ENCODE results near the gene KRTAP5-11.
"Not testable (repeated sequence)": the region's sequence is repeated elsewhere in the genome, so short reads cannot be mapped to it uniquely, and the experiment has no call there.

Gene KRTAP5-11

DNA sequence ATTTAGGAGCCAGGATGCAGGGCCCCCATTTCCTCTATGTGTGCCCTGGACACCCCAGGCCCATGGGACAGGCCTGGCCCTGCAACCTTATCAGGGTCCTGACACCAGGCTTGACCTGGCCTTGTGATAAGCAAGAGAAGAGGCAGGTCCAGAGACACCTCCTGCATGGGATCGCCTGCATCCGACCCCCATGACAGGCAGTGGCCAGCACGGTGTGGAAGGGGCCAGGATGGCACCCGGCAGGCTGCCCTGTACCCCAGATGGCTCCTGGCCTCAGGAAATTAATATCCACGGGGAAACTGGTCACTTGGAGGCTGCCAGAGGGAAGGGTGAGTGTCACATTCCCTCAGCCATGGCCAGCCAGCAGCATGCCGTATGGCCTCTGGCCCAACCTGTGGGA, 27.7 kb downstream of the KRTAP5-11 start:
- no peak for DNase-seq

DNA sequence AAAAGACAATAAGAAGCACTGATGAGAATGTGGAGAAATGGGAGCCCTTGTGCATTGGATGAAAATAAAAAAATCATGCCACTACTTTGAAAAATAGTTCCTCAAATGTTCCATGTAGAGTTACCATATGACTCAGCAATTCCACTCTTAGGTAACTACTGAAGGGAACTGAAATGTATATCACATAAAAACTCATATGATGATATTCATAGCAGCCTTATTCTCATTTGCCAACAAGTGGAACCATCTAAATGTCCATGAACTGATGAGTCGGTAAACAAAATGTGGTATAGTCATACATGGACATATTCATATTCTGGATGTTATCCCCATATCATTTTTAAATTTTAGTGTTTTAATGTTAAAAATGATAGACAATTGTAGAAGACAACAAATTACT, 31.0 kb downstream of the KRTAP5-11 start:
- DNase-seq, result no peak

DNA sequence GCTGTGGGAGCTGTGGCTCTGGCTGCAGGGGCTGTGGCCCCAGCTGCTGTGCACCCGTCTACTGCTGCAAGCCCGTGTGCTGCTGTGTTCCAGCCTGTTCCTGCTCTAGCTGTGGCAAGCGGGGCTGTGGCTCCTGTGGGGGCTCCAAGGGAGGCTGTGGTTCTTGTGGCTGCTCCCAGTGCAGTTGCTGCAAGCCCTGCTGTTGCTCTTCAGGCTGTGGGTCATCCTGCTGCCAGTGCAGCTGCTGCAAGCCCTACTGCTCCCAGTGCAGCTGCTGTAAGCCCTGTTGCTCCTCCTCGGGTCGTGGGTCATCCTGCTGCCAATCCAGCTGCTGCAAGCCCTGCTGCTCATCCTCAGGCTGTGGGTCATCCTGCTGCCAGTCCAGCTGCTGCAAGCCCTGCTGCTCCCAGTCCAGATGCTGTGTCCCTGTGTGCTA, 33.9 kb downstream of the KRTAP5-11 start:
- DNase-seq, result no peak

DNA sequence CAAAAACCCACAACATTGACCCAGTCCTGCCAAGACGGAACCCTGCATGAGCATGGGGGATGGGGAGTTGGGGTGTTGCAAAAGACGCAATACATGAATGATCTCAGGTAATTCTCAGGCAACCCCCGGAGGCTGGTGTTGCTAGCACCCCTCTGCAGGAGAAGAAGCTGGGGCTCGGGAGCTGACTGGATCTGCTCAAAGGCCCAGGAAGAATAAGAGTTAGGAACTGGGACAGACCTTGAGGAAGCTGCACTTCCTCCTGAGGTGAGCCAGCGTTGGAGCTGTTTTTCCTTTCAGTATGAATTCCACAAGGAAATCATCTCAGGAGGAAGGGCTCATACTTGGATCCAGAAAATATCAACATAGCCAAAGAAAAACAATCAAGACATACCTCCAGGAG, 34.6 kb downstream of the KRTAP5-11 start, which contains the start of gene KRTAP5-9:
Gene KRTAP5-9, plus strand, starts transcription at position 301 of the 400 bp plus-strand sequence. CDS start 238 bp downstream, outside the sequence.
- no peak for DNase-seq

DNA sequence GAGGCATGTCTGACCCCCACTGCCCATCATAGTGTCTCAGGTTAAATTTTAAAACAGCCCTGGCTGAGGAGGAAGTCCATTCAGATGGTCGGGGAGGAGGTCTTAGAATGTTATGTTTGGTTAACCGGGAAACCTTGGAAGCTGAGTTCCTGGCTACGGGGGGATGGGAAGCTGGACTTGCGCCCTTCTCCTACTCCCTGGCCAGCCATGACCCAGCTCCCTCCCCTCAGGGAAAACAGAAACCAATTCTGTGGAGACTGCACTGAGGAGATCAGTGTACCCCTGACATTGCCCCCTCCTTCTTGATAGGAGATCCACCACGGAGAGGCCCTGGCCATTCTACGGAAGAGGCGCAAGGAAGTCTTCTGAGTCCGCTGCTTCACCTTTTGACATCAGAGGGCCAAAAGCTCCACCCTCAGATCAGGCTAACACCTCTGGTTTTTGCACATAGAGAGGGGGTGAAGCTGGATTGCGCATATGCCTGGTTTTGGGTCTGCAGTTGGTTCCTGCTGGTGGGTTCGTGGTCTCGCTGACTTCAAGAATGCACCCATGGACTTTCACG, 37.2 kb downstream of the KRTAP5-11 start:
- no peak for DNase-seq

DNA sequence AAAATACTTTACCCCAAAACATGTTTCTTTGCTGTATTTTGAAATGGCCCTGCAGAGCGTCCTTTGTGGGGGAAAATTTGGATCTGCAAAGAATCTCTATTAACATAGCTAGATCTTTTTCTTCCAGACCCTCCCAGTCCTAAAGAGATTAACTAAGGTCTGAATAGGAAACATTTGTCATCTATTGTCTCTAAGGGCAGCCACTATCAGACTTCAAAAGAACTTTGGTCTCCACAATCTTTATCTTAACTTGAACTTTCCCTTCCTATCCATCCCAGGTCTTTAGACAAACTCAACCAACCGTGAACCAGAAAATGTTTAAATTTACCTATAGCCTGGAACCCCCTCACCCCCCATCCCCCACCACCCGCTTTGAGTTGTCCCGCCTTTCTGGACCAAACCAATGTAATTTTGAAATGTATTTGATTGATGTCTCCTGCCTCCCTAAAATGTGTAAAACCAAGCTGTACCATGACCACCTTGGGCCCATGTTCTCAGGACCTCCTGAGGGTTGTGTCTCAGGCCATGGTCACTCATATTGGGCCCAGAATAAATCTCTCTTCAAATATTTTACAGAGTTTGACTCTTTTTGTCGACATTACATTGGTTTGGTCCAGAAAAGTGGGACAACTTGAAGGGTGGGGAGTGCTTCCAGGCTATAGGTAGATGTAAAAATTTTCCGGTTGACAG, 38.0 kb downstream of the KRTAP5-11 start:
- no peak for DNase-seq

DNA sequence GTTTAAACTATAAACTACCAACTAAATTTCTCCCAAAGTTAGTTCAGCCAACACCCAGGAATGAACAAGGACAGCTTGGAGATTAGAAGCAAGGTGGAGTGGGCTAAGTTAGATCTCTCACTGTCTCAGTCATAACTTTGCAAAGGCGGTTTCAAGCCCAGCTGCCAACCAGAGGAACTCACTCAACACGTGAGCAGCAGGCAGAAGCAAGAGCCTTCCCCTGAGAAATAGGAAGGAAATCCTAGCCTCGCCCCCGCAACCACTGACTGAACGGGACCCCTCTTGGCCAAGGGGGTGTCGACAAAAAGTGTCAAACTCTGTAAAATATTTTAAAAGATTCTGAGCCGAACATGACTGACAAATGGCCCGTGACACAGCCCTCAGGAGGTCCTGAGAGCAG, 38.8 kb downstream of the KRTAP5-11 start:
- DNase-seq, result no peak

DNA sequence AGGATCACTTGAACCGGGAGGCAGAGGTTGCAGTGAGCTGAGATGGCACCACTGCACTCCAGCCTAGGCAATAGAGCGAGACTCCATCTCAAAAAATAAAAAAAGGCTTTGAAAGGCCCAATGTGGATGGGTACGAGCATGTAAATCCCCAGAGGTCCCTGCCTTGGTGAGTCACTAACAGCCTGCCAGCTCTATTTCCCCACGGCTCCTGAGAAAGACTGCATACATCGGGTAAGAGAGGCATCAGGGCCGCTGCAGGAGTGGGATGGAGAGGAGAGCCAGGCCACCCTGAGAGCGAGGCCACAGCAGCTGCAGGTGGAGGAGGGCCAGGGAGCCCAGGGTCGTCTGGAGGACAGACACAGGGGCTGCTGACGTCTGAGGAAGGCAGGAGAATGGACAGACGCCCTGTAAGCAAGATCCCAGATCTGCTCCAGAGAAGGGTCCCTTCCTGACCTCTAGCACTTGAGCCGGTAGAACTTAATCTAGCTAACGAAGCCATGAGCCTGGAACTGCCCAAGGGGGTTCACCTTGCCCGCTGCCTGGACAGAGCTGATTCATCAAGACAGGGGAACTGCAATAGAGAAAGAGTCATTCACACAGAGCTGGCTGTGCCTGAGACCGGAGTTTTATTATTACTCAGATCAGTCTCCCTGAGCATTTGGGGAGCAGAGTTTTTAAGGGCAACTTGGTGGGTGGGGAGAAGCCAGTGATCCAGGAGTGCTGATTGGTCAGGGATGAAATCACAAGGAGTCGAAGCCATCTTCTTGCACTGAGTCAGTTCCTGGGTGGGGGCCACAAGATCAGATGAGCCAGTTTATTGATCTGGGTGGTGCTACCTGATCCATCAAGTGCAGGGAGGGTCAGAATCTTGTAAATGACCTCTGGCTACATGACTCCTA, 39.5 kb downstream of the KRTAP5-11 start:
- DNase-seq, result no peak

DNA sequence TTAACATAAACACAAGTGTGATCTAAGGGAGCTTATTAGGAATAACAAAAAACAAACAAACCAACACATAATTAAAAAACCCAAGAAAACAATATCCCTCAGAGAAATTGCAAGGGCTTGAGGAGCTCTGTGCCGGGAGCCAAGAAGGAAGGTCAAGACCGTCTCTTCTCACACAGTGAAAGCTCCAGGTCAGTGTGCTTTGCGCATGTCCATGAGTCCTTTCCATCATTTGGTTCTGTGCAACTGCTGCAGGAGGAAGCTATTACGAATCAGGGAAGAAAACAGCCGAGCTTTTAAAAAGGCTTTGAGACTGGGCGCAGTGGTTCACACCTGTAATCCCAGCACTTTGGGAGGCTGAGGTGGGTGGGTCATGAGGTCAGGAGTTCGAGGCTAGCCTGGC, 40.3 kb downstream of the KRTAP5-11 start:
- no peak for DNase-seq

DNA sequence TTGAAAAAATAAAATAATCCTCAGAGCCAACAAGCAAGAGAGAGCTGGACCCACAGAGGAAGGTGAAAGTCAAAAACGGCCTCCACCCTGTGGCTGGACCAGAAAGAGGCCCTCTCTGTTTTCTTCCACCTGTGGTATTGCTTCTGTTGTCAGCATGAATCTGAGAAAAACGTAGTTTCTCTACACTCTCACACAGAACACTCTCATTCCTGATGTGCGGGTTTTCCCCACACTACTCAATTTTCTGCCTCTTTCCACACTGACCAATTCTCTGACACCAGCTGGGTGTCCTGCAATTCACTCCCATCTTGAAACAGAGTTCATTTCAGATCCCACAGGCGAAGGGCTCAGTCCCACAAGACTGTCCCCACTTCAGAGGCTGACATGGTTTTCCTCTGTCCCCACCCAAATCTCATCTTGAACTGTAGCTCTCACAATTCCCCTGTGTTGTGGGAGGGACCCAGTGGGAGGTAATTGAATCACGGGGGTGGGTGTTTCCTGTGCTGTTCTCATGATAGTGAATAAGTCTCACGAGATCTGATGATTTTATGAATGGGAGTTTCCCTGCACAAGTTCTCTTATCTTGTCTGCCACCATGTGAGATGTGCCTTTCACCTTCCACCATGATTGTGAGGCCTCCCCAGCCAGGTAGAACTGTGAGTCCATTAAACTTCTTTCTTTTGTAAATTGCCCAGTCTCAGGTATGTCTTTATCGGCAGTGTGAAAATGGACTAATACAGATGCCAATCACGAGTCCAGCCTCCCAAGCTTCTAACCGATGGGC, 42.0 kb downstream of the KRTAP5-11 start:
- not testable (repeated sequence) for DNase-seq

DNA sequence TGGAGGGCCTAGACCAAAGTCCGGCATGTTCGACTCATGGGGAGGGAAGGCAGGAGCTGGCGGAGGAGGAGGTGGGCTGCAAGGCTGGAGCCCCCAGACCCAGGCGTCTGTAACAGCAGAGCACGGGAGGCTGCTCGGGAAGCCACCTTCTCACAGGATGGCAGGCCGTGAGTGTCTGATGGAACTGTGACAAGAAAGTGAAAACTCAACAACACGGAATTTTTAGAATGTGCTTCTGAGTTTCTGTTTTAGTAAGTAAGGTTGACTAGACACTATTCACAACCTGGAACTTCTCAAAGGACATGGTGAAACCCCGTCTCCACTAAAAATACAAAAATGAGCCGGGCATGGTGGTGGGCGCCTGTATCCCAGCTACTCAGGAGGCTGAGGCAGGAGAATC, 42.7 kb downstream of the KRTAP5-11 start:
- not testable (repeated sequence) for DNase-seq

DNA sequence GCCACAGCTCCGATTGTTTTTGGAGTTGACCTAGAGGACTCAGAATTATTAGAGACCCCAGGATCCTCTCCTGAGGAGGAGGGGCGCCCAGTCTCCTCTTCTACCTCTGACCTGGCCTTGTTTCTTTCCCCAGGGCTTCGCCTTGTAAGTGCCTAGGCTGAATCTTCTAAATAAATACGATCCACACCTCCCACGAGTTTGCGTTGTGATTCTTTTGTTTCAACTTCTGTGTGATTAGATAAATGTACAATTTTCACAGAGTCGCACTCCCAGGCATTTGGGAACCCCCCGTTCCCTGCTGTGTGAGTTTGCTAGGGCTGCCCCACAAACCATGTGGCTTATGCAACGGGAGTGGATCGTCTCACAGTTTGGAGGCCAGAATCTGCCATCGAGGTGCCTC, 43.7 kb downstream of the KRTAP5-11 start:
- no peak for DNase-seq

DNA sequence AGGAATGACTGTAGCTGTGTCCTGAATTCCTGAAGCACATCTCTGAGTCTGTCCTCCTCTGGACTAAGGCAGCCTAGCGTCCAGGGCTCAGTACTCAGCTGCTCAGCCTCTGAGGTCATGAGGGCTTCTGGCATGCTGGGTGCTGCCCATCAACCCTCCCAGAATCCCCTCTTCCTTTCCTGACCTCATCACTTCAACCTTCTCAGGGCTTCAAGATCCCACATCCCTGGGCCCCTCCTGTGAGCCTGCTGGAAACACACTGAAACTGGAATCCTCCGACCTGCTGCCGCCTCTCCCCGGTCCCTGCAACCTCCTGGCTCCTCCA, 44.0 kb downstream of the KRTAP5-11 start:
- no peak for DNase-seq

DNA sequence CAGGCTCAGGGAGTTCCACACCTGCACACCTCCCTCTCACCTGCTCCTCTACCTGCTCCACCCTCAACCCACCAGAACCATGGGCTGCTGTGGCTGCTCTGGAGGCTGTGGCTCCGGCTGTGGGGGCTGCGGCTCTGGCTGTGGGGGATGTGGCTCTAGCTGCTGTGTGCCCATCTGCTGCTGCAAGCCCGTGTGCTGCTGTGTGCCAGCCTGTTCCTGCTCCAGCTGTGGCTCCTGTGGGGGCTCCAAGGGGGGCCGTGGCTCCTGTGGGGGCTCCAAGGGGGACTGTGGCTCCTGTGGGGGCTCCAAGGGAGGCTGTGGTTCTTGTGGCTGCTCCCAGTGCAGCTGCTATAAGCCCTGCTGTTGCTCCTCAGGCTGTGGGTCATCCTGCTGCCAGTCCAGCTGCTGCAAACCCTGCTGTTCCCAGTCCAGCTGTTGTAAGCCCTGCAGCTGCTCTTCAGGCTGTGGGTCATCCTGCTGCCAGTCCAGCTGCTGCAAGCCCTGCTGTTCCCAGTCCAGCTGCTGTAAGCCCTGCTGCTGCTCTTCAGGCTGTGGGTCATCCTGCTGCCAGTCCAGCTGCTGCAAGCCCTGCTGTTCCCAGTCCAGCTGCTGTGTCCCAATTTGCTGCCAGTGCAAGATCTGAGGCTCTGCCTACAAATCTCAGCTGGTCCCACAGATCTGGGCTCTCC, 44.6 kb downstream of the KRTAP5-11 start, which contains the start of gene KRTAP5-8:
Gene KRTAP5-8, plus strand, starts transcription at position 49 of the 689 bp plus-strand sequence. Its CDS starts 31 bp downstream, at position 80.
- DNase-seq, result not testable (repeated sequence)

DNA sequence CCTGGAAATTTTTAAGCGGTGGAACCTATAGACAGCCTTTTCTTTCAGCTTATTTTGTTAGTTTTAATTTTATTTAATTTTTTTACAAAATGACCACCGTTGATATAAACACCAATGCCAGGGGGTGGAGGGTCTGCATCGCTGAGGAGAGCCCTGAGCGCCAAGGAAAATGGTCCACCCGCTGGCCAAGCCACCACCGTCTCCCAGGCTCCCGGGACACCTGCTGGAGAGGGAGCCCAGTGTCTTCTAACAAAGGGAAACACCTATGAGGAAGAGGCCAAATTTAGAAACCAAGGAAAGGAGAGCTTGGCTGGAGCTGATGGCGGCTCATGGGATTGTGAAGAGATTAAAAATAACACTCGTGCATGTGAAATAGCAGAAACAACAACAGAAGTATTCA, 45.1 kb downstream of the KRTAP5-11 start:
- DNase-seq, result no peak

DNA sequence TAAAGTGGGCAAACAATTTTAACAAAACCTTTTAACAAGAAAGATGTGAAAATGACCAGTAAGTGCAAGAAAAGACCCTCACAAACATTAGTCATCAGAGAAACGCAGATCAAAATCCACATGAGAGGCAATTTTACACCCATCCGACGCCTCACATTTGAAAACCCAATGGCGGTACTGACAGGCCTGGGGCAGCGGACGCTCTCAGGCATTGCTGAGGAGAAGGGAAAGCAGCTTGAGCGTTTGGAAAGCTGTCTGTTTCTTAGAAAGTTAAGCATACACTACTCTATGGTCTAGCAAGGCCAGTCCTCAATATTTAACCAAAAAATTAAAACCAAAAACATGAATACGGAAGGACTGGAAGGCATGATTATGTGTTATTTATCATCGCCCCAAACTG, 46.9 kb downstream of the KRTAP5-11 start:
- no peak for DNase-seq

DNA sequence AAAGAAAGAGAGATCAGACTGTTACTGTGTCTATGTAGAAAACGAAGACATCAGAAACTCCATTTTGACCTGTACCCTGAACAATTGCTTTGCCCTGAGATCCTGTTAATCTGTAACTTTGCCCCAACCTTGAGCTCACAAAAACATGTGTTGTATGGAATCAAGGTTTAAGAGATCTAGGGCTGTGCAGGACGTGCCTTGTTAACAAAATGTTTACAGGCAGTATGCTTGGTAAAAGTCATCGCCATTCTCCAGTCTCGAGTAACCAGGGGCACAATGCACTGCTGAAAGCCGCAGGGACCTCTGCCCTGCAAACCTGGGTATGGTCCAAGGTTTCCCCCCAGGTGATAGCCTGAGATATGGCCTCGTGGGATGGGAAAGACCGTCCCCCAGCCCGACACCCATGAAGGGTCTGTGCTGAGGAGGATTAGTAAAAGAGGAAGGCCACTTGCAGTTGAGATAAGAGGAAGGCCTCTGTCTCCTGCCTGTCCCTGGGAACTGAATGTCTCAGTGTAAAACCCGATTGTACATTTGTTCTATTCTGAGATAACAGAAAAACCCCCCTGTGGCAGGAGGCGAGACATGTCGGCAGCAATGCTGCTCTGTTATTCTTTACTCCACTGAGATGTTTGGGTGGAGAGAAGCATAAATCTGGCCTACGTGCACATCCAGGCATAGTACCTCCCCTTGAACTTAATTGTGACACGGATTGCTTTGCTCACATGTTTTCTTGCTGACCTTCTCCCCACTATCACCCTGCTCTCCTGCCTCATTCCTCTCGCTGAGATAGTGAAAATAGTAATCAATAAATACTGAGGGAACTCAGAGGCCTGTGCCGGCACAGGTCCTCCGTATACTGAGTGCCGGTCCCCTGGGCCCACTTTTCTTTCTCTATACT, 47.7 kb downstream of the KRTAP5-11 start:
- DNase-seq, result not testable (repeated sequence)

DNA sequence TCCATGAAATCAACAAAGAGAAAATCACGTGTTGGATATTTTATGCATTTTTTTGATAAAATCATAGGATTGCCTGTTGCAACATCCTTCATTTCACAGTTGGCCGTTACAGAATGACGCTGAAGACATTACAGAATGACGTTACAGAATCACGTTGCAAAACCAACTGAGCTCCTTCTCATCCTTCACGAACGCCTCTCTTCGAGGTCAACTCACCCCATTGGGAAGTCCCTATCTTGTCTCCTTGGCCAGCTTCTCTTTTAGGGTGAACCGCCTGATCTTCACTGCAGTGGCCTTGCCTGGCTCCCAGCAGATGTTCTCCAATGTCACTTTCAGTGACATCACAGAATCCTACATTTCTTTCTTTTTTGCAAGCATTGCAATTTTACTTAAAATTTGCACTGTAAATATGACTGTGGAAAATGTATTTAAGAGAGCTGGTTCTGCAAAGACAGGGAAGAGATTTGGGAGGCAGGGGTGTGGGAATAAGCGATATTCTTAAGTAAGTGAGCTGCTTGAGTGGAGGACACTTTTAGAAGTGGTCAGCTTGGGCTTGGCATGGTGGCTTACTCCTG, 50.6 kb downstream of the KRTAP5-11 start:
- DNase-seq, result no peak

Measured in activated CD8-positive, alpha-beta memory T cell treated with anti-CD3 and anti-CD28 coated beads for 24 hours (primary cell).